H1 (cell line): Measurements from ENCODE around the gene ENTPD2. TPM values are rescaled to one million over a fixed set of nuclear protein-coding genes. Genes with fewer than 3 reads are reported as not detected.

Experiments
- CTCF ChIA-PET: fragments of 300-600 bp; sonication (Branson Sonifier 250); formaldehyde crosslinking; loops from one replicate; lab custom pipeline; 2021; ENCODE audit not compliant: partially characterized antibody; lab: Charles Lee
- POLR2A ChIA-PET: fragments of 300-600 bp; sonication (Branson Sonifier 250); formaldehyde crosslinking; loops from one replicate; lab custom pipeline; 2021; ENCODE audit warnings: inconsistent platforms; ENCODE audit not compliant: partially characterized antibody; lab: Charles Lee
- DNase-seq, 2 experiments: peaks; one replicate each; pipeline versions ENCODE4 v3.0.0 to v3.0.0-alpha.2; 2010 to 2022; ENCODE audit warnings: low spot score in 2 of 2, low read depth in 1 of 2, mixed read lengths in 1 of 2
- FAIRE-seq: peaks from 2 replicates; lab custom pipeline; 2011; peaks lifted over from hg19 to GRCh38; lab: Jason Lieb, UNC
- H2AFZ ChIP-seq: 2 replicates; pipeline ENCODE4 v1.8.1; 2012; ENCODE audit warnings: low read length, inconsistent platforms
- H2AK5ac ChIP-seq: 2 replicates; pipeline ENCODE4 v1.6.1; 2013; ENCODE audit warnings: low read depth, low read length
- H2BK120ac ChIP-seq: replicated peaks from 2 replicates; pipeline ENCODE3; 2013; ENCODE audit warnings: low read depth, low read length, inconsistent platforms
- H2BK12ac ChIP-seq: 2 replicates; pipeline ENCODE4 v1.6.1; 2013; ENCODE audit warnings: low read depth, low read length
- H2BK15ac ChIP-seq: 2 replicates; pipeline ENCODE4 v1.6.1; 2013; ENCODE audit warnings: low read length
- H2BK20ac ChIP-seq: 2 replicates; pipeline ENCODE4 v1.6.1; 2013; ENCODE audit warnings: low read length
- H2BK5ac ChIP-seq: 2 replicates; pipeline ENCODE4 v1.6.1; 2013; ENCODE audit warnings: low read depth, low read length
- H3K14ac ChIP-seq: 2 replicates; pipeline ENCODE4 v1.6.1; 2013; ENCODE audit warnings: inconsistent platforms; ENCODE audit not compliant: insufficient read length
- H3K18ac ChIP-seq: 2 replicates; pipeline ENCODE4 v1.6.1; 2013; ENCODE audit warnings: low read length; ENCODE audit errors: extremely low read depth
- H3K23ac ChIP-seq: 2 replicates; pipeline ENCODE4 v1.6.1; 2013; ENCODE audit warnings: inconsistent platforms; ENCODE audit not compliant: insufficient read length
- H3K23me2 ChIP-seq: 2 replicates; pipeline ENCODE4 v1.6.1; 2013; ENCODE audit warnings: low read depth, low read length
- H3K27ac ChIP-seq: 2 replicates; pipeline ENCODE4 v1.6.1; 2011; ENCODE audit warnings: low read depth, low read length, inconsistent platforms
- H3K27me3 ChIP-seq, 4 experiments: replicated peaks in 1 of 4; 1 replicate in 1 of 4; 2 replicates in 3 of 4; pipeline versions ENCODE4 v1.6.1 to v1.8.1; 2011 to 2013; ENCODE audit warnings: low read length in 3 of 4, mild to moderate bottlenecking in 3 of 4, inconsistent platforms in 2 of 4, mixed read lengths in 2 of 4, moderate library complexity in 1 of 4; ENCODE audit not compliant: control insufficient read depth in 3 of 4, insufficient read depth in 3 of 4; ENCODE audit errors: extremely low read depth in 1 of 4
- H3K36me3 ChIP-seq, 4 experiments: 2 replicates each; pipeline versions ENCODE4 v1.6.1 to v1.8.1; 2011 to 2013; ENCODE audit warnings: mild to moderate bottlenecking in 4 of 4, low read length in 3 of 4, moderate library complexity in 2 of 4, control low read depth in 1 of 4, inconsistent platforms in 1 of 4; ENCODE audit not compliant: insufficient read depth in 4 of 4, control insufficient read depth in 2 of 4
- H3K4ac ChIP-seq: replicated peaks from 2 replicates; pipeline ENCODE3; 2013; ENCODE audit warnings: low read length, low read depth, mixed read lengths, inconsistent platforms; ENCODE audit not compliant: insufficient read length
- H3K4me1 ChIP-seq, 4 experiments: replicated peaks in 1 of 4; 1 replicate in 1 of 4; 2 replicates in 3 of 4; pipeline versions ENCODE4 v1.6.1 to v1.8.1; 2011 to 2013; ENCODE audit warnings: low read length in 3 of 4, inconsistent platforms in 2 of 4, mixed read lengths in 1 of 4; ENCODE audit not compliant: insufficient read depth in 4 of 4, control insufficient read depth in 3 of 4
- H3K4me2 ChIP-seq, 2 experiments: 2 replicates each; pipeline versions ENCODE4 v1.6.1 to v1.8.1; 2011 to 2013; ENCODE audit warnings: low read depth in 2 of 2, low read length in 2 of 2, control low read depth in 1 of 2, inconsistent platforms in 1 of 2, mild to moderate bottlenecking in 1 of 2; ENCODE audit not compliant: insufficient read depth in 1 of 2
- H3K4me3 ChIP-seq, 4 experiments: fragments of 200-600, 300-600 bp in 1 of 4; sonication (generic), shearing (Covaris generic), sonication (Bioruptor Twin) in 1 of 4; 2 replicates each; pipeline versions ENCODE4 v1.5.1 to v1.8.1; 2011 to 2016; ENCODE audit warnings: low read length in 4 of 4, low read depth in 3 of 4, control low read depth in 2 of 4, inconsistent platforms in 2 of 4, mild to moderate bottlenecking in 2 of 4, mixed read lengths in 1 of 4, moderate library complexity in 1 of 4; ENCODE audit not compliant: insufficient read depth in 2 of 4; ENCODE audit errors: extremely low read depth in 1 of 4
- H3K56ac ChIP-seq: replicated peaks from 2 replicates; pipeline ENCODE3; 2013; ENCODE audit warnings: low read depth, mild to moderate bottlenecking, mixed read lengths, low read length, inconsistent platforms; ENCODE audit not compliant: insufficient read length
- H3K79me1 ChIP-seq: 2 replicates; pipeline ENCODE4 v1.6.1; 2013; ENCODE audit warnings: low read depth, low read length, control low read depth
- H3K79me2 ChIP-seq, 2 experiments: 2 replicates each; pipeline versions ENCODE4 v1.6.1 to v1.8.1; 2012 to 2013; ENCODE audit warnings: low read length in 2 of 2, mild to moderate bottlenecking in 2 of 2, inconsistent platforms in 1 of 2; ENCODE audit not compliant: insufficient read depth in 2 of 2, control insufficient read depth in 1 of 2
- H3K9ac ChIP-seq, 4 experiments: replicated peaks in 1 of 4; 1 replicate in 1 of 4; 2 replicates in 3 of 4; pipeline versions ENCODE4 v1.6.1 to v1.8.1; 2011 to 2013; ENCODE audit warnings: low read depth in 3 of 4, low read length in 3 of 4, control low read depth in 2 of 4, mild to moderate bottlenecking in 2 of 4, moderate library complexity in 2 of 4, inconsistent platforms in 1 of 4; ENCODE audit errors: extremely low read depth in 1 of 4
- H3K9me3 ChIP-seq, 2 experiments: 2 replicates each; pipeline versions ENCODE4 v1.6.1 to v1.8.1; 2012 to 2013; ENCODE audit warnings: mild to moderate bottlenecking in 2 of 2, moderate library complexity in 2 of 2, control low read depth in 1 of 2, inconsistent platforms in 1 of 2, low read depth in 1 of 2, low read length in 1 of 2, mixed read lengths in 1 of 2; ENCODE audit not compliant: insufficient read depth in 2 of 2
- H4K20me1 ChIP-seq, 2 experiments: replicated peaks in 1 of 2; 2 replicates each; pipeline versions ENCODE3 to v1.8.1; 2011 to 2013; ENCODE audit warnings: inconsistent platforms in 2 of 2, low read length in 2 of 2, mild to moderate bottlenecking in 1 of 2; ENCODE audit not compliant: insufficient read depth in 2 of 2, control insufficient read depth in 1 of 2
- H4K5ac ChIP-seq: 2 replicates; pipeline ENCODE4 v1.6.1; 2013; ENCODE audit warnings: low read length, low read depth, mixed read lengths, inconsistent platforms; ENCODE audit not compliant: insufficient read length
- H4K8ac ChIP-seq: 2 replicates; pipeline ENCODE4 v1.8.0; 2013; ENCODE audit warnings: mild to moderate bottlenecking, moderate library complexity, low read length, inconsistent platforms; ENCODE audit not compliant: insufficient read depth; ENCODE audit errors: extremely low read depth
- H4K91ac ChIP-seq: replicated peaks from 2 replicates; pipeline ENCODE3; 2013; ENCODE audit warnings: low read length, mixed read lengths, inconsistent platforms; ENCODE audit not compliant: insufficient read length
- ASH2L ChIP-seq: fragments of 200-600, 300-600 bp; sonication (generic); IDR thresholded peaks from one replicate; pipeline ENCODE4 v1.7.1; 2017; ENCODE audit warnings: low read length
- BRCA1 ChIP-seq: IDR thresholded peaks from 2 replicates; pipeline ENCODE4 v1.6.1; 2012; ENCODE audit warnings: low read depth, low read length, improper control_type of control experiment
- WGBS, 2 experiments: shearing (Covaris generic) in 1 of 2; methylation state at CpG; one replicate each; pipeline versions ENCODE4 v1.1.6 to v1.1.7; 2013 to 2015; ENCODE audit warnings: low lambda C conversion rate in 2 of 2, mixed read lengths in 2 of 2, inconsistent platforms in 1 of 2, low coverage in 1 of 2, missing lambda C conversion rate in 1 of 2; ENCODE audit not compliant: insufficient replicate concordance in 2 of 2, insufficient coverage in 1 of 2, insufficient read length in 1 of 2; ENCODE audit errors: extremely low coverage in 1 of 2, missing lambda C conversion rate in 1 of 2; 5-methylcytosine and 5-hydroxymethylcytosine counted together
- polyA plus RNA-seq, 7 experiments: library from polyadenylated mRNA; depleted of rRNA in 3 of 7; stranded (reverse) in 5 of 7; unstranded in 2 of 7; fragments of >200 nt in 5 of 7; fragments of 200-250 nt in 2 of 7; gene quantifications; 1 replicate in 5 of 7; 2 replicates in 1 of 7; 4 replicates in 1 of 7; pipeline versions ENCODE4 v1.2.1 to v1.2.3, GENCODE V29; 2011 to 2013; ENCODE audit warnings: missing spikeins in 2 of 7, mixed read lengths in 2 of 7
- total RNA-seq: library from RNA; stranded (reverse); fragmentation: NEBNext Ultra II Directional; extraction: Animal tissue kit (Norgen Biotek cat#: 25700); gene quantifications from 2 replicates; pipeline ENCODE4 v1.2.1, GENCODE V29; 2021

Gene ENTPD2
- total and polyA plus RNA-seq, 2 of the 8 experiments (the other 6 are each of a cell fraction or from before 2014, with no cell fraction given) = 0.65 to 3.8 TPM

GRCh38 chr9:137015976-137016375 is 37.9 kb downstream of the ENTPD2 start:
- peaks cover 0 to under 1% of the 10 kb centered on the region in 2 experiments for H4K20me1 ChIP-seq
- H3K27me3 ChIP-seq = no peaks in the 10 kb centered on the region; a peak in 1 of 7 replicates
- no peak overlapping the region for H2AK5ac ChIP-seq
- H2BK20ac ChIP-seq = no peak overlapping the region
- no peak overlapping the region for H3K27ac ChIP-seq
- WGBS, 2 experiments = 95% methylated on average over 17 of the region's 21 CpGs; no CpG with 5 or more reads in 1 of the 2 experiments
- H4K5ac ChIP-seq = no peak overlapping the region
- H2BK120ac ChIP-seq = no peak overlapping the region
- no peak overlapping the region for H3K14ac ChIP-seq
- no peak overlapping the region for H3K56ac ChIP-seq
- H3K4ac ChIP-seq = no peak overlapping the region
- H3K4me1 ChIP-seq = peaks cover 0 to 7% (median under 1%) of the 10 kb centered on the region in 4 experiments; a peak in 2 of 7 replicates
- DNase-seq = no peak
- no peak overlapping the region for H3K4me2 ChIP-seq
- no peaks in the 10 kb centered on the region for H3K79me2 ChIP-seq
- CTCF ChIA-PET = interaction anchor here (1.4 to 7.2 kb wide), 5 partner anchors 14 to 68 kb away, joined by 3 to 54 read pairs (median 6); partner anchors contain the start of genes ABCA2 and FUT7
- TF ChIP-seq ASH2L (no peak), BRCA1 (no peak)
- FAIRE-seq = no peak
- H3K23ac ChIP-seq = no peak overlapping the region
- no peak overlapping the region for H2BK15ac ChIP-seq
- no peak overlapping the region for H3K4me3 ChIP-seq
- peaks cover 0 to 27% of the 10 kb centered on the region in 2 experiments; a peak in 2 of 4 replicates for H3K9me3 ChIP-seq
- no peak overlapping the region for H2BK5ac ChIP-seq
- H3K23me2 ChIP-seq = no peaks in the 10 kb centered on the region; the same call in 1 of the 2 replicates
- no peaks in the 10 kb centered on the region for H3K79me1 ChIP-seq
- no peak overlapping the region for H4K91ac ChIP-seq
- POLR2A ChIA-PET = no interaction called here
- H3K9ac ChIP-seq = no peak overlapping the region
- H3K18ac ChIP-seq = no peak overlapping the region
- H3K36me3 ChIP-seq = peaks cover 0 to 13% (median 0%) of the 10 kb centered on the region in 4 experiments; a peak in 1 of 8 replicates
- no peak overlapping the region for H2BK12ac ChIP-seq
- H2AFZ ChIP-seq = no peak overlapping the region
- no peak overlapping the region for H4K8ac ChIP-seq
